ENCODE measurements around the gene DCAF15.

DCAF15 gene

DNA sequence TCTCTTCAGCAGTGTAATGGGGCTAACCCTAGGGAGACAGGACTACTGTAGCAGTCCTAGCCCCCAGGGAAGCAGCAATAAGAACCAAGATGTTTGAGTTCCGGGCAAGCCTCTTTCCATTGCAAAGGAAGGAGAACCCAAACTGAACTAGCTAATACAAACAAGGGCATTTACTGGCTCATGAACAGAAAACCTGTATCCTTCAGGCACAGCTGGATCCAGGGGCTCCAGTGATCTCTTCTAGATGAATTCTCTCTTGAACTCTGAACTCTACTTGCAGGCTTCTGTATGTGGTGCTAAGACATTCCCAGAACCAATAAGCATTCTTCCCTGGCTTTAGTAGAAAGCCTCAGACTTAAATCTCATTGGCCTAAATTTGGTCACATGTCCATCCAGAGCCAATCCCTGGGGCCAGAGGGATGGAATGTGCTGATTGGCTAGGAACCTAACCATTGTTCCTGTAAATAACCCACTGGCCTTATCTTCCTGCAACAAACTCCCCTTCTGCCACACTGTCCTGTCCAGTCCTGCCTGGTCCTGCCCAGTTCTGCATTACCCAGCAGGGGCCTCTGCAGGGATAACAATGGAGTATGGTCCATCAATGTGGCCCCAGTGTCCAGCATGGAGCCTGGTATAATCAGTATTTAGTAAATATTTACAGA is 10.2 kb upstream of the DCAF15 start:
- H3K4me3 ChIP-seq (ENCODE audit: insufficient read length, low read depth): no peak overlapping the region
- TF ChIP-seq YY1 (IDR thresholded peaks at IDR 0.05; ENCODE audit: insufficient read depth, insufficient read length): no peak
- no peak for TF ChIP-seq SUZ12 (IDR thresholded peaks at IDR 0.05; ENCODE audit: extremely low read depth, insufficient read depth, insufficient read length)
- no peak for TF ChIP-seq ZNF274 (IDR thresholded peaks at IDR 0.05; ENCODE audit: low read depth, low read length)
- peaks cover 10% of the 10 kb centered on the region for H3K4me1 ChIP-seq (ENCODE audit: insufficient read depth, insufficient read length)
- no peak overlapping the region for H3K9ac ChIP-seq (ENCODE audit: insufficient read length, low read depth)
- DNase-seq (ENCODE audit: low read depth, low spot score): no peak
- H3K9me3 ChIP-seq (ENCODE audit: insufficient read depth, low read length): peaks cover 11% of the 10 kb centered on the region
- H3K27me3 ChIP-seq (ENCODE audit: insufficient read depth, insufficient read length): peaks cover 4% of the 10 kb centered on the region
- H3K36me3 ChIP-seq (ENCODE audit: insufficient read depth, insufficient read length, low read length): no peaks in the 10 kb centered on the region

DNA sequence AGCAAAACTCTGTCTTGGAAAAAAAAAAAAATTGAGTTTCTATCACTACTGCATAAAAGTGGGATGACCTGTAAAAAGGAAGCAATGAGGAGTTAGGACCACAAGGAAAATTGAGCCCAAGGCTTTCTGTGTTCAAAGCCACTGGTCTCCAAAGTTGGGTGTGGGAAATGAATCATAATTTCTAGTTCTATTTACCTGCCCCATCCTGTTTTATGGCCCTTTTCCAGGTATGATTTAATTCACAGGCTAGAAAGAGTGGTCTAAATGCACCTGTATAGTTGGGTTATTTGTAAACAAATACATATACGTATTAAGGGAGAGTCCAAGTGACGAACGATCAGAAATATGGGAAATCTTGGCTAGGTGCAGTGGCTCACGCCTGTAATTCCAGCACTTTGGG is 5.9 kb upstream of the DCAF15 start:
- Histone ChIP-seq H3K4me3 (ENCODE audit: insufficient read length, low read depth) (no peak overlapping the region), H3K4me1 (ENCODE audit: insufficient read depth, insufficient read length) (no peaks in the 10 kb centered on the region), H3K36me3 (ENCODE audit: insufficient read depth, insufficient read length, low read length) (no peaks in the 10 kb centered on the region), H3K9me3 (ENCODE audit: insufficient read depth, low read length) (peaks cover 11% of the 10 kb centered on the region), H3K27me3 (ENCODE audit: insufficient read depth, insufficient read length) (no peaks in the 10 kb centered on the region), H3K9ac (ENCODE audit: insufficient read length, low read depth) (no peak overlapping the region)
- TF ChIP-seq ZNF274 (IDR thresholded peaks at IDR 0.05; ENCODE audit: low read depth, low read length) (no peak), SUZ12 (IDR thresholded peaks at IDR 0.05; ENCODE audit: extremely low read depth, insufficient read depth, insufficient read length) (no peak), YY1 (IDR thresholded peaks at IDR 0.05; ENCODE audit: insufficient read depth, insufficient read length) (no peak)
- DNase-seq (ENCODE audit: low read depth, low spot score): no peak

DNA sequence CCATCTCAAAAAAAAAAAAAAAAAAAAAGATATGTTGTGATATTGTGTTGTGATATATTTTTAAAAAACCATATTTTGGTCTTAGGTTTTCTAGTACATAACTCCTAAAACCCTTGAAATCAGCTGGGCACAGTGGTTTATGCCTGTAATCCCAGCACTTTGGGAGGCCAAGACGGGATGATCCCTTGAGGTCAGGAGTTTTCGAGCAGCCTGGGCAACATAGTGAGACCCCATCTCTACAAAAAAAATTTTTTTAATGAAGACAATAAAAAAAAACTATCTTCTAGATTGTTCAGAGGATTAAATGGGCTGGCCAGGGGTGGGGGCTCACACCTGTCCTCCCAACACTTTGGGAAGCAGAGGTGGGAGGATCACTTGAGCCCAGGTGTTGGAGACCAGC is 1.3 kb upstream of the DCAF15 start:
- H3K9me3 ChIP-seq (ENCODE audit: insufficient read depth, low read length): no peaks in the 10 kb centered on the region
- H3K9ac ChIP-seq (ENCODE audit: insufficient read length, low read depth): no peak overlapping the region
- peaks cover 27% of the 10 kb centered on the region for H3K36me3 ChIP-seq (ENCODE audit: insufficient read depth, insufficient read length, low read length)
- no peak for DNase-seq (ENCODE audit: low read depth, low spot score)
- no peaks in the 10 kb centered on the region for H3K27me3 ChIP-seq (ENCODE audit: insufficient read depth, insufficient read length)
- H3K4me3 ChIP-seq (ENCODE audit: insufficient read length, low read depth): no peak overlapping the region
- TF ChIP-seq YY1 (IDR thresholded peaks at IDR 0.05; ENCODE audit: insufficient read depth, insufficient read length): no peak
- TF ChIP-seq SUZ12 (IDR thresholded peaks at IDR 0.05; ENCODE audit: extremely low read depth, insufficient read depth, insufficient read length): no peak
- TF ChIP-seq ZNF274 (IDR thresholded peaks at IDR 0.05; ENCODE audit: low read depth, low read length): no peak
- peaks cover 9% of the 10 kb centered on the region for H3K4me1 ChIP-seq (ENCODE audit: insufficient read depth, insufficient read length)

DNA sequence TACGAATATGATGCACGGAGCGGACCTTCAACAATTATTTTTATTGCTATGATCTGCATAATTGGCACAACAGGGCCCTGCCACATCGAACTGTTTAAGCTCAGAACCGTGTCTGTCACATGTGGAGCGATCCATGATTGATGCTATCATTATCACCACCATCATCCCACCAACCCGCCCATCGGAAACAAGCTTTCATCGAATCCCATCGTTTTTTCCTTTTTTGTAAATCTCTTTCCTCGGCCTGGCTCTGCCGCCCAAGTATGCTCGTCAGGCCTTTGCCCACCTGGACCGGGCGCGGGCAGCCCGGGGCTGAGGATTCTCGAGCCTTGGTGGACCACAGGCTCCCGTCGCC is 533 bp upstream of the DCAF15 start:
- Histone ChIP-seq H3K27me3 (ENCODE audit: insufficient read depth, insufficient read length) (no peaks in the 10 kb centered on the region), H3K4me3 (ENCODE audit: insufficient read length, low read depth) (peak overlapping the region; percentile 5), H3K36me3 (ENCODE audit: insufficient read depth, insufficient read length, low read length) (peaks cover 35% of the 10 kb centered on the region), H3K9me3 (ENCODE audit: insufficient read depth, low read length) (no peaks in the 10 kb centered on the region), H3K4me1 (ENCODE audit: insufficient read depth, insufficient read length) (peaks cover 9% of the 10 kb centered on the region), H3K9ac (ENCODE audit: insufficient read length, low read depth) (peak overlapping the region; percentile 9)
- DNase-seq (ENCODE audit: low read depth, low spot score): no peak
- no peak for TF ChIP-seq YY1 (IDR thresholded peaks at IDR 0.05; ENCODE audit: insufficient read depth, insufficient read length)
- TF ChIP-seq SUZ12 (IDR thresholded peaks at IDR 0.05; ENCODE audit: extremely low read depth, insufficient read depth, insufficient read length): no peak
- TF ChIP-seq ZNF274 (IDR thresholded peaks at IDR 0.05; ENCODE audit: low read depth, low read length): no peak

DNA sequence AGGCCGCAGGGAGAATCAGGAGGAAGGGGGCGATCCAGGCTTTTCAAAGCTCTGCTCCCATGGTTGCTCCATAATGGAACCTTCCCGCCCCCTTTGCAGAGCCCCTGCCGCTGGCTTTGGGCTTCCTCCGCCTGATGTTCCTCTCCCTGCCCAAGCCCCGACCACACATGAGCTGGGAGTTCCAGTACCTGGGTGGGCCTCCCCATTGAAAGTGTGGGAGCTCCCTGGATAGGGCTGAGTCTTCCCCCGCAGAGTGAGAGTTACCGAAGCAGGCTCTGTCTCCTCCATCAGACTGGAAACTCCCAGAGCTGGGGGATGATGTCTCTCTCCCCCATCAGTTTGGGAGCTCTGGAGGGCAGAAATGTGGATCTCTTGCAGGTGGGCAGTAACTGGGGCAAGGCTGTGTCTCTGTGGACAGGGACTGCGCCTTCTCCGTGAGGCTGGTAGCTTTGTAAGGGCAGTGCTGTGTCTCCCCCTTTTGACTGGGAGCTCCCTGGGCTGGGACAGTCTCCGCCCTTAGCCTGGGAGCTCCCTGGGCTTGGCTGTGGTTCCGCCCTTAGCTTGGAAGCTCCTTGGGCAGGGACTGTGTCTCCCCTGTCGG is 722 bp downstream of the DCAF15 start:
- Histone ChIP-seq H3K4me1 (ENCODE audit: insufficient read depth, insufficient read length) (peaks cover 9% of the 10 kb centered on the region), H3K9ac (ENCODE audit: insufficient read length, low read depth) (peak overlapping the region; percentile 76), H3K4me3 (ENCODE audit: insufficient read length, low read depth) (peak overlapping the region; percentile 88), H3K9me3 (ENCODE audit: insufficient read depth, low read length) (no peaks in the 10 kb centered on the region), H3K36me3 (ENCODE audit: insufficient read depth, insufficient read length, low read length) (peaks cover 47% of the 10 kb centered on the region), H3K27me3 (ENCODE audit: insufficient read depth, insufficient read length) (no peaks in the 10 kb centered on the region)
- no peak for DNase-seq (ENCODE audit: low read depth, low spot score)
- no peak for TF ChIP-seq YY1 (IDR thresholded peaks at IDR 0.05; ENCODE audit: insufficient read depth, insufficient read length)
- no peak for TF ChIP-seq ZNF274 (IDR thresholded peaks at IDR 0.05; ENCODE audit: low read depth, low read length)
- no peak for TF ChIP-seq SUZ12 (IDR thresholded peaks at IDR 0.05; ENCODE audit: extremely low read depth, insufficient read depth, insufficient read length)

DNA sequence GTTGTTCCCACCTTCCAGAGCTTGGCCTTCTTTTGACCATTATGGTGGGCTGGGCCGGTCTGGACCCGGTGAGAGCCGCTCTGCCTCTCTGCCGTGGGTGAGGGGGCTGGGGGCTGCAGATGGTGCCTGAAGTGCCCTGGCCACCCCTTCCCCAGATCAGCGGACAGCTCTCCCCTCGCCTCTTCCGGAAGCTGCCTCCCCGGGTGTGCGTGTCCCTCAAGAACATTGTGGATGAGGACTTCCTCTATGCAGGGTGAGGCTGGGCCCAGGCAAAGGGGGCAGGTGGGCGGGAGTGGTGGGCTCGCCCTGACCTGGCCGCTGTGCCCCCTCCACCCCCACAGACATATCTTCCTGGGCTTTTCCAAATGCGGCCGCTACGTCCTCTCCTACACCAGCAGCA is 1.9 kb downstream of the DCAF15 start:
- peaks cover 11% of the 10 kb centered on the region for H3K4me1 ChIP-seq (ENCODE audit: insufficient read depth, insufficient read length)
- no peaks in the 10 kb centered on the region for H3K27me3 ChIP-seq (ENCODE audit: insufficient read depth, insufficient read length)
- H3K9ac ChIP-seq (ENCODE audit: insufficient read length, low read depth): no peak overlapping the region
- no peak for TF ChIP-seq ZNF274 (IDR thresholded peaks at IDR 0.05; ENCODE audit: low read depth, low read length)
- TF ChIP-seq YY1 (IDR thresholded peaks at IDR 0.05; ENCODE audit: insufficient read depth, insufficient read length): no peak
- no peak for TF ChIP-seq SUZ12 (IDR thresholded peaks at IDR 0.05; ENCODE audit: extremely low read depth, insufficient read depth, insufficient read length)
- peaks cover 59% of the 10 kb centered on the region for H3K36me3 ChIP-seq (ENCODE audit: insufficient read depth, insufficient read length, low read length)
- DNase-seq (ENCODE audit: low read depth, low spot score): no peak
- H3K9me3 ChIP-seq (ENCODE audit: insufficient read depth, low read length): no peaks in the 10 kb centered on the region
- no peak overlapping the region for H3K4me3 ChIP-seq (ENCODE audit: insufficient read length, low read depth)

DNA sequence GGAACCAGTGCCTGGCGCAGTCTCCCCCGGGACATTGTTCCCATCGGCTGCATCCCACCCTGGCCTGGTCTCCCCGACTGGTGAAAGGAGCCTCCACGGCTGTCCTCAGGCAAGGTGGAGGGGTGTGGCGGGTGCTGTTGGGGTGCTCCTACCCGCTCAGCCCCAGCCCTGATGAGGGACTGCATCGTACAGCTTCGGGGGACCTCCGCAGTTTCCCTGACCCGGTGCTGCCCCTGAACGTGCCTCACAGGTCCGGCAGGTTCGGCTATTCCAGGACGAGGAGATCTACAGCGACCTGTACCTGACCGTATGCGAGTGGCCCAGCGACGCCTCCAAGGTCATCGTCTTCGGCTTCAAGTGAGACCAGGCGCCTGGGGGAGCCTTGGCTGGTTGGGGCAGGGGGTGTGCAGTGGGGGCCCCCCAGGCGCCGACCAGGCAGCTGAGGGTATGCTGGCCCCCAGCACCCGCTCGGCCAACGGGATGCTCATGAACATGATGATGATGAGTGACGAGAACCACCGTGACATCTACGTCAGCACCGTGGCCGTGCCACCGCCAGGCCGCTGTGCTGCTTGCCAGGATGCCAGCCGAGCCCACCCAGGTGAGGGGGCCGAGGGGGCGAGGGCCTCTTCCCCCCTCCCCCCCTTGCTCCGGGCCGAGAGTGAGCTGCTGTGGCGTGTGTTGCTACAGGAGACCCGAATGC is 3.5 kb downstream of the DCAF15 start:
- Histone ChIP-seq H3K4me3 (ENCODE audit: insufficient read length, low read depth) (no peak overlapping the region), H3K27me3 (ENCODE audit: insufficient read depth, insufficient read length) (no peaks in the 10 kb centered on the region), H3K4me1 (ENCODE audit: insufficient read depth, insufficient read length) (peaks cover 20% of the 10 kb centered on the region), H3K9me3 (ENCODE audit: insufficient read depth, low read length) (no peaks in the 10 kb centered on the region), H3K9ac (ENCODE audit: insufficient read length, low read depth) (no peak overlapping the region), H3K36me3 (ENCODE audit: insufficient read depth, insufficient read length, low read length) (peaks cover 75% of the 10 kb centered on the region)
- no peak for DNase-seq (ENCODE audit: low read depth, low spot score)
- no peak for TF ChIP-seq YY1 (IDR thresholded peaks at IDR 0.05; ENCODE audit: insufficient read depth, insufficient read length)
- TF ChIP-seq ZNF274 (IDR thresholded peaks at IDR 0.05; ENCODE audit: low read depth, low read length): no peak
- no peak for TF ChIP-seq SUZ12 (IDR thresholded peaks at IDR 0.05; ENCODE audit: extremely low read depth, insufficient read depth, insufficient read length)

Measured in NT2/D1 (cell line).